DND-41 (cell line): ENCODE results near the gene FGFR3.

Experiments used
- ATAC-seq: fragments of 200-7000 bp; cut with Tn5 transposase; 3 replicates; pipeline ENCODE4 v1.9.1; 2021; ENCODE audit warnings: low read depth; ENCODE audit not compliant: insufficient read depth
- DNase-seq: peaks from one replicate; pipeline ENCODE4 v3.0.0-alpha.2; 2020
- H2AFZ ChIP-seq: 2 replicates; pipeline ENCODE4 v1.6.0; 2012; ENCODE audit warnings: low read depth, low read length
- H3K27ac ChIP-seq: 2 replicates; pipeline ENCODE4 v1.5.1; 2012; ENCODE audit warnings: low read length, inconsistent platforms
- H3K27me3 ChIP-seq: fragments of 200-600 bp; sonication (generic); 2 replicates; pipeline ENCODE4 v1.6.0; 2012; ENCODE audit warnings: low read length, mild to moderate bottlenecking, inconsistent platforms; ENCODE audit not compliant: insufficient read depth, poor library complexity
- H3K36me3 ChIP-seq: 2 replicates; pipeline ENCODE4 v1.5.1; 2012; ENCODE audit warnings: low read length, inconsistent platforms; ENCODE audit not compliant: insufficient read depth
- H3K4me1 ChIP-seq: 2 replicates; pipeline ENCODE4 v1.5.1; 2012; ENCODE audit warnings: mild to moderate bottlenecking, low read length; ENCODE audit not compliant: insufficient read depth
- H3K4me2 ChIP-seq: 2 replicates; pipeline ENCODE4 v1.6.0; 2012; ENCODE audit warnings: mild to moderate bottlenecking, moderate library complexity, low read length, inconsistent platforms; ENCODE audit not compliant: insufficient read depth
- H3K4me3 ChIP-seq, 2 experiments: fragments of 200-600 bp in 1 of 2; shearing (Covaris generic) in 1 of 2; 2 replicates each; pipeline ENCODE4 v1.5.1; 2012 to 2016; ENCODE audit warnings: inconsistent platforms in 2 of 2, low read length in 2 of 2, mild to moderate bottlenecking in 2 of 2, low read depth in 1 of 2, moderate library complexity in 1 of 2
- H3K79me2 ChIP-seq: 2 replicates; pipeline ENCODE4 v1.6.0; 2012; ENCODE audit warnings: low read length, inconsistent platforms; ENCODE audit not compliant: insufficient read depth
- H3K9ac ChIP-seq: 2 replicates; pipeline ENCODE4 v1.6.0; 2012; ENCODE audit warnings: low read depth, mild to moderate bottlenecking, inconsistent platforms, low read length, moderate library complexity
- H3K9me3 ChIP-seq: 2 replicates; pipeline ENCODE4 v1.5.1; 2012; ENCODE audit warnings: low read length, moderate library complexity, mild to moderate bottlenecking, inconsistent platforms; ENCODE audit not compliant: insufficient read depth, severe bottlenecking
- H4K20me1 ChIP-seq: 2 replicates; pipeline ENCODE4 v1.6.0; 2012; ENCODE audit warnings: low read length; ENCODE audit not compliant: insufficient read depth
- CTCF ChIP-seq: IDR thresholded peaks from 2 replicates; pipeline ENCODE4 v1.5.1; 2012; ENCODE audit warnings: borderline replicate concordance, low read length, moderate library complexity, mild to moderate bottlenecking; ENCODE audit not compliant: poor library complexity, severe bottlenecking; ENCODE audit errors: extremely low read depth
- EZH2 ChIP-seq: IDR thresholded peaks from 3 replicates; pipeline ENCODE4 v1.6.1; 2012; ENCODE audit warnings: borderline replicate concordance, low read depth, mild to moderate bottlenecking, moderate library complexity, low read length, inconsistent platforms; ENCODE audit not compliant: severe bottlenecking

FGFR3 gene

GRCh38 chr4:1785592-1785991, 7.5 kb upstream of the FGFR3 start:
- H3K27ac ChIP-seq, result no peak overlapping the region
- H3K36me3 ChIP-seq, result no peaks in the 10 kb centered on the region
- H3K4me3 ChIP-seq, result no peak overlapping the region
- peaks cover 3% of the 10 kb centered on the region; the same call in 1 of the 2 replicates for H4K20me1 ChIP-seq
- no peak overlapping the region for H3K9ac ChIP-seq
- no peak for ATAC-seq
- no peaks in the 10 kb centered on the region for H3K4me1 ChIP-seq
- DNase-seq, result no peak
- no peaks in the 10 kb centered on the region for H3K79me2 ChIP-seq
- no peak for TF ChIP-seq CTCF
- no peak for TF ChIP-seq EZH2
- no peaks in the 10 kb centered on the region for H3K9me3 ChIP-seq
- H2AFZ ChIP-seq, result no peak overlapping the region
- no peak overlapping the region for H3K4me2 ChIP-seq
- H3K27me3 ChIP-seq, result no peaks in the 10 kb centered on the region

GRCh38 chr4:1786544-1787362, 6.3 kb upstream of the FGFR3 start:
- Histone ChIP-seq H3K36me3 (no peaks in the 10 kb centered on the region), H3K27ac (no peak overlapping the region), H3K79me2 (no peaks in the 10 kb centered on the region), H3K27me3 (no peaks in the 10 kb centered on the region), H3K4me3 (no peak overlapping the region), H3K9me3 (no peaks in the 10 kb centered on the region), H3K9ac (no peak overlapping the region), H3K4me2 (no peak overlapping the region), H2AFZ (no peak overlapping the region), H3K4me1 (no peaks in the 10 kb centered on the region), H4K20me1 (peaks cover 3% of the 10 kb centered on the region; the same call in 1 of the 2 replicates)
- ATAC-seq (no peak), DNase-seq (no peak)
- TF ChIP-seq CTCF, result no peak
- TF ChIP-seq EZH2, result no peak

- Histone ChIP-seq H3K79me2 (no peaks in the 10 kb centered on the region), H2AFZ (no peak overlapping the region), H3K4me2 (no peak overlapping the region), H3K9ac (no peak overlapping the region), H3K27ac (no peak overlapping the region), H4K20me1 (peaks cover 6% of the 10 kb centered on the region; the same call in 1 of the 2 replicates), H3K4me1 (no peaks in the 10 kb centered on the region; the same call in 1 of the 2 replicates), H3K9me3 (no peaks in the 10 kb centered on the region), H3K36me3 (no peaks in the 10 kb centered on the region), H3K4me3 (no peak overlapping the region), H3K27me3 (no peaks in the 10 kb centered on the region)
- ATAC-seq (no peak), DNase-seq (no peak)
- TF ChIP-seq CTCF, result no peak
- no peak for TF ChIP-seq EZH2
Measured at GRCh38 chr4:1787411-1788077, 5.5 kb upstream of the FGFR3 start.
